Effector memory CD4-positive, alpha-beta T cell (primary cell): ENCODE results near the gene WWC2.

ENCODE experiments used
- DNase-seq, 3 donors: peaks; one replicate each; pipeline ENCODE4 v3.0.0-alpha.2; 2020
- H3K27ac ChIP-seq: 2 replicates; pipeline ENCODE4 v1.7.0; 2013; ENCODE audit warnings: mild to moderate bottlenecking, low read length, moderate library complexity; ENCODE audit not compliant: insufficient read depth, poor library complexity, severe bottlenecking
- H3K27me3 ChIP-seq: replicated peaks from 2 replicates; pipeline ENCODE4 v1.7.0; 2013; ENCODE audit warnings: mild to moderate bottlenecking, low read length; ENCODE audit not compliant: insufficient read depth, control insufficient read depth, poor library complexity, severe bottlenecking
- H3K36me3 ChIP-seq: 2 replicates; pipeline ENCODE4 v1.7.0; 2013; ENCODE audit warnings: mild to moderate bottlenecking, low read length, moderate library complexity; ENCODE audit not compliant: control insufficient read depth, insufficient read depth
- H3K4me1 ChIP-seq: 2 replicates; pipeline ENCODE4 v1.7.0; 2013; ENCODE audit warnings: low read length, mild to moderate bottlenecking; ENCODE audit not compliant: control insufficient read depth, insufficient read depth, poor library complexity, severe bottlenecking
- H3K4me3 ChIP-seq: 2 replicates; pipeline ENCODE4 v1.7.0; 2013; ENCODE audit warnings: low read length, low read depth, mild to moderate bottlenecking; ENCODE audit not compliant: insufficient read depth, poor library complexity, severe bottlenecking
- H3K9me3 ChIP-seq: 2 replicates; pipeline ENCODE4 v1.7.0; 2013; ENCODE audit warnings: mild to moderate bottlenecking, low read length, moderate library complexity; ENCODE audit not compliant: control insufficient read depth
- total RNA-seq, 3 donors: gene quantifications; one replicate each; lab custom pipeline; 2026; lab: John Stamatoyannopoulos, UW

WWC2 gene
- 11.4 to 15.1 (median 13.5) reads per million in 3 donors for total RNA-seq

DNA sequence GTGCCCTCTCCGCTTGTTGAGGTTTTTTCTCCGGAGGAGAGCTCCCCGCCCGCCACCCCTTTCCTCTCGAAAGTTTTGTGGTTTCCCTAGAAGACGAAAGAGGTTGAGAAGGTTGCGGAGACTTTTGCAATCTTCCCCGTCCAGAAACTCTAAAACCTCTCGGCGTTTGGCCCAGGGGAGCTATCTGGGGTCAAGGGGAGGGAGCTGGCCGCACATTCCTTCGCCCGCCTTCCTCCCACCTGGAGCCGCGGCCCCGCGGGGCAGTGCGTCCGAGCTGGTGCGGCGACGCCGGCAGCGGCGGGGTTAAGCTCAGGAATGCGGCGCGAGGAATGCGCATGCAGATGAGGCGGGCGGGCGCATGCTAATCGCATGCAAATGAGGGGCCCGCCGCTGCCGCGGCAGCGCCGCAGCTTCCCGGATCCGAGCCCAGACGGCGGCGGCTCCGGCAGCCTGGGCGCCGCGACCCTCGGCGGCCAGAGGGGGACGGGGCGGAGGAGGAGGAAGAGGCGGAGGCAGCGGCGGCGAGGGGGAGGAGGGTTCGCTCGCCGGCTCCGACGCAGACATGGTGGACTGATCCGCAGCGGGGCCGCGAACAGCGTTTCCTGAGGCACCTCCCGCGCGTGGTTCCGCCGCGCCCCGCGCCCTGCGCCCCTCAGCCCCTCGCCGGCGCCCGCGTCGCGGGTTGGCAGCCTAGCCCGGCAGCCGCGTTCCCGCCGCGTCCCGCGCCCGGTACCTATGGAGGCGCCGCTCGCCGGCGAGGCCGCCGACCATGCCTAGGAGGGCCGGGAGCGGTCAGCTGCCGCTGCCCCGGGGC lies at the start of gene WWC2:
TSS of gene WWC2 (plus strand) at position 535 of the 814 bp plus-strand sequence. CDS start at position 770, 235 bp downstream.
- Histone ChIP-seq H3K27me3 (no peaks in the 10 kb centered on the region), H3K4me1 (peaks cover 12% of the 10 kb centered on the region), H3K36me3 (no peaks in the 10 kb centered on the region), H3K4me3 (peak within 1 kb of the TSS; percentile 76), H3K27ac (no peak within 1 kb of the TSS), H3K9me3 (no peaks in the 10 kb centered on the region)
- DNase-seq = peak; percentile 53 to 61 (median 55)

DNA sequence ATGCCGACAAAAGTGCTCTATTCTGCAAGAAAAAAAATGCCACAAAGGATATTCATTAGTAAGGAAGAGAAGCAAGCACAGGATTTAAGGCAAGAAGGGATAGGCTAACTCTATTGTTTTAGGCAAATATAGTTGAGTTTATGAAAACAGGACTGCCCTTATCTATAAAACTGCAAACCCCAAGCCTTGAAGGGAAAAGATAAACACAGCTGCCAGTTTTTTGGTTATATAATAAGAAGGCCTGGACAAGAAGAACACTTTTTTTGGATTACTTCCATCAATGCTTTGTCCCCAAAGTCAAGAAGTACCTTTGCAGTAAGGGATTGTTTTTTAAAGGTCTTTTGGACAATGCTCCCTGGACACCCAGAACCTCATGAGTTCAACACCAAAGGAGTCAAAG lies 45.4 kb upstream of the WWC2 start:
- H3K36me3 ChIP-seq = no peaks in the 10 kb centered on the region
- H3K27ac ChIP-seq = no peak overlapping the region
- H3K4me1 ChIP-seq = no peaks in the 10 kb centered on the region
- H3K4me3 ChIP-seq = no peak overlapping the region
- H3K9me3 ChIP-seq = no peaks in the 10 kb centered on the region
- no peaks in the 10 kb centered on the region for H3K27me3 ChIP-seq
- no peak for DNase-seq

DNA sequence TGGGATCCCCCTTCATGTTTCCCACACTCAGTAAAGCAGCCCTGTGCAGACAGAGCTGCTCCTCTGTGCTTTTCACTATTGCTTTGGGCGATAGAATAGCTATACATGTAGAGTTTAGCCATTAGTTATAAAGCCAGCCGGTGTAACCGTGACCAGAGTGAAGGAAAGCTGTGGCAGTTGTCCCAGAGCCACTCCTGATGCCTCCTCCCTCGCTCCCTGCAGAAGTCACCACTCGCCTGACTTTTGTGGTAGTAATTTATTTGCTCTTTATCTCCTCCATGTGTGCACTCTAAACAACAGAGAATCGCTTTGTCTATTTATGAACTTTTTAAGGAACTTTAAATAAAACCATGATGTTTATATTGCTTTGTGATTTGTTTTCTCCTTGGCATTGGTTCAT lies 41.8 kb upstream of the WWC2 start:
- Histone ChIP-seq H3K27me3 (no peaks in the 10 kb centered on the region), H3K27ac (no peak overlapping the region), H3K9me3 (no peaks in the 10 kb centered on the region), H3K4me3 (no peak overlapping the region), H3K36me3 (no peaks in the 10 kb centered on the region), H3K4me1 (no peaks in the 10 kb centered on the region)
- no peak for DNase-seq

DNA sequence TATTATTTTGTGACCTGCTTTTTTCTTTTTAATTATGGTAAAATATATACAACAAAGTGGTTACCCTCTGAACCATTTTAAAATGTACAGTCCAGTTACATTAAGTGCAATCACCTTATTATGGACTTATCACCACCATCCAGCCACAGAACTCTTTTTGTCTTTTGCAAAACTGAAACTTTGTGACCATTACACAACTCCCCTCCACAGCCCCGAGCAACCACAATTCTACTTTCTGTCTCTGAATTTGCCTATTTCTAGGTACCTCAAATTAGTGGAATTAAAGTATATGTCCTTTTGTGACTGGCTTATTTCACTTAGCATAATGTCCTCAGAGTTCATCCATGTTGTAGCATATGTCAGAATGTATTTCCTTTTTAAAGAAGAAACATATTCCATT lies 39.3 kb upstream of the WWC2 start:
- no peak for DNase-seq
- H3K27me3 ChIP-seq = no peaks in the 10 kb centered on the region
- H3K36me3 ChIP-seq = no peaks in the 10 kb centered on the region
- H3K9me3 ChIP-seq = no peaks in the 10 kb centered on the region
- H3K4me1 ChIP-seq = no peaks in the 10 kb centered on the region
- no peak overlapping the region for H3K4me3 ChIP-seq
- H3K27ac ChIP-seq = no peak overlapping the region

- H3K27me3 ChIP-seq = no peaks in the 10 kb centered on the region
- H3K4me3 ChIP-seq = no peak overlapping the region
- H3K36me3 ChIP-seq = no peaks in the 10 kb centered on the region
- no peaks in the 10 kb centered on the region for H3K9me3 ChIP-seq
- no peak for DNase-seq
- H3K27ac ChIP-seq = no peak overlapping the region
- H3K4me1 ChIP-seq = no peaks in the 10 kb centered on the region
These were observed 30.6 kb upstream of the WWC2 start for GRCh38 chr4:183068502-183068901.

GRCh38 chr4:183071222-183071621 lies 27.8 kb upstream of the WWC2 start:
- no peak for DNase-seq
- Histone ChIP-seq H3K36me3 (no peaks in the 10 kb centered on the region), H3K27me3 (no peaks in the 10 kb centered on the region), H3K9me3 (no peaks in the 10 kb centered on the region), H3K4me3 (no peak overlapping the region), H3K27ac (no peak overlapping the region), H3K4me1 (no peaks in the 10 kb centered on the region)

GRCh38 chr4:183072176-183072575 lies 26.9 kb upstream of the WWC2 start:
- no peaks in the 10 kb centered on the region for H3K9me3 ChIP-seq
- no peak for DNase-seq
- H3K27me3 ChIP-seq = no peaks in the 10 kb centered on the region
- no peak overlapping the region for H3K27ac ChIP-seq
- H3K36me3 ChIP-seq = no peaks in the 10 kb centered on the region
- H3K4me1 ChIP-seq = no peaks in the 10 kb centered on the region
- no peak overlapping the region for H3K4me3 ChIP-seq

DNA sequence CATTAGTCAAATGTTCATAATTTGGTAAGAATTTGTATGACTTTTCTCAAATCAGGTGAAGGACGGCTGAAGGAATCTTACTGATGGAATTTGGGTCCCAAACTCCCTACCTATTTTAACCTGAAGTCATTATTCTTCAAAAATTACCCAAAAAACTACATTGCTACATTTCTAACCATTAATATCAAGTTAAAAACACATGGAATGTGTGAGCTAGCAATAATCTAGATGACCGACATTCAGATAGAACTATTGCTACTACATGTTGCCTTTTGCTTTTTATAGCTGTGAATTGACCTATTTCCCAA lies 25.3 kb upstream of the WWC2 start:
- no peaks in the 10 kb centered on the region for H3K36me3 ChIP-seq
- no peaks in the 10 kb centered on the region for H3K9me3 ChIP-seq
- no peak overlapping the region for H3K4me3 ChIP-seq
- no peak for DNase-seq
- H3K27ac ChIP-seq = no peak overlapping the region
- H3K27me3 ChIP-seq = no peaks in the 10 kb centered on the region
- no peaks in the 10 kb centered on the region for H3K4me1 ChIP-seq

DNA sequence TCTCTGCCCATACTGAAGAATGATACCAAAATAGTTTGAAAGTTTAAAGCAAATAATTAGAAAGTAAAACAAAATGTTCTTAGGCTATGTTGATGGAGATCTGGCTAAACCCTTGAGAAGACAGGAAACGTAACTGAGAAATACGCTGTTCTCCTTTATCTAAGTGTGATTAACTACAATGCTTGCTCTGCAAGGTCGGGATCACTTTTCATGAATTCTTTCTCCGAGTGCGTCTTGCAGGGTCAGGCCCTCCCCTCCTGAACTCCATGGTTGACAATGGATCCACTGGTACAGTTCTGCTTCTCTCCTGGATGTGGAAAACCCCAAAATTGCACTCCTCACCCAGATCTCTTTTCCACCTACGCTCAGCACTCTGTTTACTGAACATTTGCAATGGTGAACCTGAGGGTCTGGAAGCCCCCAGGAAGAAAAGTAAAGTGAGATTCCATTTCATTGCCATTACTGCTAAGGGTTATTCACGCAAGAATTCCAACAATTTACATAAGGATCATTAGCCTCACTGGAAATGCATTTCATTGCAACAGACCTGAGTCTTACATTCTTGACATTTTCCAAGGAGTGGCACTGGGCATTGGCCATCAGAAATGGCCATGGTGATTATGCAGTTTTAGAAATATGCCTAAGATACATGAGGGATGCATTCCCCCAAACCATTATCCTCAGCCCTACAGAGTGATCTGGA lies 24.6 kb upstream of the WWC2 start:
- H3K4me1 ChIP-seq = no peaks in the 10 kb centered on the region
- no peak for DNase-seq
- no peak overlapping the region for H3K27ac ChIP-seq

GRCh38 chr4:183078634-183079033 lies 20.4 kb upstream of the WWC2 start:
- H3K27ac ChIP-seq = no peak overlapping the region
- H3K36me3 ChIP-seq = no peaks in the 10 kb centered on the region
- DNase-seq = no peak
- no peak overlapping the region for H3K4me3 ChIP-seq
- no peaks in the 10 kb centered on the region for H3K9me3 ChIP-seq
- H3K4me1 ChIP-seq = no peaks in the 10 kb centered on the region
- H3K27me3 ChIP-seq = no peaks in the 10 kb centered on the region

More for the DNA sequence above, 24.6 kb upstream of the WWC2 start:
- Histone ChIP-seq H3K4me3 (no peak overlapping the region), H3K27me3 (no peaks in the 10 kb centered on the region), H3K36me3 (no peaks in the 10 kb centered on the region), H3K9me3 (no peaks in the 10 kb centered on the region)
